ENCODE data around the gene DYRK3.
A peak's percentile ranks its signal among the peaks of the same experiment; 100 is the strongest.

Gene DYRK3

DNA sequence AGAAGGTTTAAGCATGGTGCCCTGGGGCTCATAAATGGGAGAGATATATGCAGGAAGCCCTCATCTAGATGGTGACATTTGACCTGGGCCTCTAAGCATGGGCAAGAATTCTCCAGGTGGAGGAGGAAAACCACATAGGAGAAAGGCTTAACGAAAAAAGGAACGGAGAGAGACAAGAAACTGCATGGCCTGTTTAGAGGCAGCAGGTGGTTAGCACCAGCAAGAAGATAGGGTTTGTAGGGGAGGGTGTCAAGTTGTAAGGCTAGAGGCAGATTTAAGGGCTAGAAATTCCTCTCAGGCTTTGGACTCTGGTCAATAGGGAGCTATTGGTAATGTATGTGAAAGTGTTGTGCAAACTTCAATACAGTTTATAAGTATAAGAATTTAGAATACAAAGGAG lies 41.2 kb downstream of the DYRK3 start:
- Histone ChIP-seq H3K36me3 (ENCODE audit: control insufficient read depth in 1 of 2, insufficient read depth in 2 of 2, low read length in 2 of 2) (no peaks in the 10 kb centered on the region), H3K4me1 (ENCODE audit: control insufficient read depth in 1 of 2, insufficient read depth in 2 of 2, low read length in 2 of 2) (peaks cover 31 to 32% of the 10 kb centered on the region in 2 donors), H3K27ac (ENCODE audit: low read length) (no peak overlapping the region), H3K27me3 (ENCODE audit: low read depth, low read length) (no peaks in the 10 kb centered on the region), H3K4me3 (ENCODE audit: low read depth in 1 of 2, low read length in 2 of 2) (no peak overlapping the region), H3K9me3 (ENCODE audit: control insufficient read depth in 1 of 2, low read length in 2 of 2) (no peaks in the 10 kb centered on the region)

DNA sequence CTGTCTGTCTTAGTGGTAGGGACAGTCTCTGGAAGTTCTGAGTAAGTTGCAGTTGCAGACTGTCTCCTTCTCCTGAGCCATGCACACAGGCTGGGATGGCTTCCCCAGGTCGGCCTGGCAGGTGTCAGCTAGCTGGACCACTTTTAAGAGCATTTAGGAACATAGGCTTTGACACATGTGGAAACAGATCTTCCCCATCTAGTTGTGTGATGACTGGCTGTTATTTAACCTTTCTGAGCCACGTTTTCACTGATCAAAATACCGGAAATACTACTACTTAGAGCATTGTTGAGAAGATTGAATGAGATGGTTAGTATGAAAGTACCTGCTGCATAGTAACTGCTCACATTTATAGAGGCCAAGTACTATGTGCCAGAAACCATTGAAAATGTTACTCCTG lies 43.2 kb downstream of the DYRK3 start:
- H3K27me3 ChIP-seq (ENCODE audit: low read depth, low read length): no peaks in the 10 kb centered on the region
- H3K36me3 ChIP-seq (ENCODE audit: control insufficient read depth in 1 of 2, insufficient read depth in 2 of 2, low read length in 2 of 2): no peaks in the 10 kb centered on the region
- no peak overlapping the region for H3K4me3 ChIP-seq (ENCODE audit: low read depth in 1 of 2, low read length in 2 of 2)
- H3K9me3 ChIP-seq (ENCODE audit: control insufficient read depth in 1 of 2, low read length in 2 of 2): no peaks in the 10 kb centered on the region
- H3K27ac ChIP-seq (ENCODE audit: low read length): no peak overlapping the region
- peaks cover 20% of the 10 kb centered on the region in 2 donors for H3K4me1 ChIP-seq (ENCODE audit: control insufficient read depth in 1 of 2, insufficient read depth in 2 of 2, low read length in 2 of 2)

DNA sequence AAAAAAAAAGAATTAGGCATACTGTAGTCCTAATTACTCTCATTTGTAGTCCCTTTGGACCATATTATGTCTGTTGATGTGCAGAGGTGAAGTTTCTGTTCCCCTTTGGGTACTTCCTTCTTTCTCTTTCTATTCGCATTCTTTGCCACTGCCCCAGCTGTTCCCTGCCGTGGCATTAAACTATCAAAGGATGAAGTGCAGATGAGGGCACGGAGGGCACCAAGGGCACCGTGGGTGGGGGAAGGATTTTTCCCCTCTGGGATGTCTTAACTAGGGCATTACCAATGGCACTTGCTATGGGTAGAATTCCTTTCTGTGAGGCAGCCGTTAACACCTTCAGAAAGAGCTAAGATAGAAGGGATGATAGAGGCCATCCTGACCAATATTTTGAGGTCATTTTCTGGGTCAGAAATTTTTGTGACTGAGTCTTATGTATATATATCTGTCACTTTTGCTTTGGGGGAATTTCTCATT lies 44.4 kb downstream of the DYRK3 start:
- no peaks in the 10 kb centered on the region for H3K36me3 ChIP-seq (ENCODE audit: control insufficient read depth in 1 of 2, insufficient read depth in 2 of 2, low read length in 2 of 2)
- H3K4me3 ChIP-seq (ENCODE audit: low read depth in 1 of 2, low read length in 2 of 2): no peak overlapping the region
- H3K27me3 ChIP-seq (ENCODE audit: low read depth, low read length): no peaks in the 10 kb centered on the region
- no peak overlapping the region for H3K27ac ChIP-seq (ENCODE audit: low read length)
- H3K9me3 ChIP-seq (ENCODE audit: control insufficient read depth in 1 of 2, low read length in 2 of 2): no peaks in the 10 kb centered on the region
- H3K4me1 ChIP-seq (ENCODE audit: control insufficient read depth in 1 of 2, insufficient read depth in 2 of 2, low read length in 2 of 2): peaks cover 7 to 8% of the 10 kb centered on the region in 2 donors

DNA sequence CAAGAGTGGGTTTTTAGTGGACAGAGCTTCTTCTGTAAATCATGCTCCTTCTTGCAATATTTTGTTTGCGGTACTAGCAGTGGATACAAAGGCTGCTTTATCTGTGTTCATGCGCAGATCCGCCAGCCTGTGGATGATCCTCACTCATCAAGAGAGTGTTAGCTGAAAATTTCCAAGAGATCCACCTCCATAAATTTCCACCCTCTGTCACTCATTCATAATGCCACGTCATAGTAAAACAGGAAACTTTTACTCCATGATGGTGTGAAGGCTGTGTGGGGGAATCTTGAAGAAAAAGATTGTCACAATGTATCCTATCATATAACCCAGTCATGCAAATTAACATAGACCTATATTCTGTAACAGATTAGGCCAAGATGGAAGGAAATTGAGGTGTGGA lies 44.9 kb downstream of the DYRK3 start:
- H3K4me1 ChIP-seq (ENCODE audit: control insufficient read depth in 1 of 2, insufficient read depth in 2 of 2, low read length in 2 of 2): peaks cover 2 to 3% of the 10 kb centered on the region in 2 donors
- H3K9me3 ChIP-seq (ENCODE audit: control insufficient read depth in 1 of 2, low read length in 2 of 2): no peaks in the 10 kb centered on the region
- H3K4me3 ChIP-seq (ENCODE audit: low read depth in 1 of 2, low read length in 2 of 2): no peak overlapping the region
- H3K36me3 ChIP-seq (ENCODE audit: control insufficient read depth in 1 of 2, insufficient read depth in 2 of 2, low read length in 2 of 2): no peaks in the 10 kb centered on the region
- no peak overlapping the region for H3K27ac ChIP-seq (ENCODE audit: low read length)
- no peaks in the 10 kb centered on the region for H3K27me3 ChIP-seq (ENCODE audit: low read depth, low read length)

DNA sequence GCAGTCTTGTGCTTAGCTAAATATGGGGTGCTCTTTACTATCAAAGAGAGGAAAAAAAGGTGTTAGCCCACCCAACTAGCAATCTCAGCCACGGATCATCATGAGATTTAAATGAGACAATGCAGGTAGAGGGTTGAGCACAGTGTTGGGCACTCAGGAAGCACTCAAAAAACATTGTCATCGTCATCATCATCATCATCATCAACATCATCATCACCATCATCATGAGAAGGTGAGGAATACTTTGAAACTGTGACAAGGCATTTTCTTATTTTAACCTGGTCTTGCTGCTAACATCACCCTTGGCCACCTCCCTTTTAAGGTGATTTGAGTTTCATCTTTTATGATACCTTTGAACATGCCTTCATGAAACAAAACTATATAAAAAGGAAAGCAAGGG lies 46.0 kb downstream of the DYRK3 start:
- Histone ChIP-seq H3K36me3 (ENCODE audit: control insufficient read depth in 1 of 2, insufficient read depth in 2 of 2, low read length in 2 of 2) (no peaks in the 10 kb centered on the region), H3K9me3 (ENCODE audit: control insufficient read depth in 1 of 2, low read length in 2 of 2) (no peaks in the 10 kb centered on the region), H3K4me1 (ENCODE audit: control insufficient read depth in 1 of 2, insufficient read depth in 2 of 2, low read length in 2 of 2) (peaks cover 0 to under 1% of the 10 kb centered on the region in 2 donors), H3K27me3 (ENCODE audit: low read depth, low read length) (no peaks in the 10 kb centered on the region), H3K27ac (ENCODE audit: low read length) (no peak overlapping the region), H3K4me3 (ENCODE audit: low read depth in 1 of 2, low read length in 2 of 2) (no peak overlapping the region)

DNA sequence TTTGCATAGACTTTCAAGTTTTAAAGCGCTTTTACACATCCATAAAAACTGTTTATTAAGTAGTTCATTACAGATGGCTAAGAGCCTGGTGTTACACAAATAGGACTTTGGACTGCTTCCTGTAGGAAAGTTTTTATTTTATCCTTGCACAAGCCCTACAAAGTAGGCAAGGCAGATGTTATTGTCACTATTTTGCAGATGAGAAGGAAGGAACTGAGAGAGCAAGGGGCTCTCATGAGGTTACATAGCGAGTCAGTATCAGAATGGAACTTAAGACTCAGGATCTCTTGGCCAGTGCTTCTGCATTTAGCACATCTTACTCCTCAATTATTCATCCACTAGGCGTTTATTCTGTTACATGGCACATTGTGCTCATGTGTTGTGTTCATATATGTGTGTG lies 46.8 kb downstream of the DYRK3 start:
- peaks cover 7 to 8% of the 10 kb centered on the region in 2 donors for H3K4me1 ChIP-seq (ENCODE audit: control insufficient read depth in 1 of 2, insufficient read depth in 2 of 2, low read length in 2 of 2)
- peak overlapping the region; percentile 25 for H3K27ac ChIP-seq (ENCODE audit: low read length)
- no peaks in the 10 kb centered on the region for H3K27me3 ChIP-seq (ENCODE audit: low read depth, low read length)
- no peak overlapping the region for H3K4me3 ChIP-seq (ENCODE audit: low read depth in 1 of 2, low read length in 2 of 2)
- no peaks in the 10 kb centered on the region for H3K9me3 ChIP-seq (ENCODE audit: control insufficient read depth in 1 of 2, low read length in 2 of 2)
- H3K36me3 ChIP-seq (ENCODE audit: control insufficient read depth in 1 of 2, insufficient read depth in 2 of 2, low read length in 2 of 2): no peaks in the 10 kb centered on the region

DNA sequence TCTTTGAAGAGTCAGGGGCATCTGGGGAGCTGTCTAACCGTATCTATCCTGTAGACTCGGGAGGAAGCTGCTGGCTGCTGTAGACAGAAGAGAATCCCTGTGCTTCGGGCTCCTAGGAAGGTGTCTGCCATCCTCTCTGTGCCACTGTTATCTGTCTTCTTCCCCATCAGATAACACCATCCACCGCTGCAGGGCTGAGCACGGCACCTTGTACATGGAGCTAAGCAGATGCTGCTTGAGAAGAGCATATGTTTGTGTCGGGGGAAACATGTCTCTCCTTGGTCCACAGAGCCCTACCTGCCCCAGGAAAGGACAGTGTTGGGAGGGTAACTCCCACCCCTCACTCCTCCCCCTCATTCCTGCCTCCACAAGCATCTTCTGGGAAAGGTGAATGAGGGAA lies 48.0 kb downstream of the DYRK3 start:
- H3K27me3 ChIP-seq (ENCODE audit: low read depth, low read length): no peaks in the 10 kb centered on the region
- H3K4me3 ChIP-seq (ENCODE audit: low read depth in 1 of 2, low read length in 2 of 2): no peak overlapping the region
- peaks cover 19 to 20% of the 10 kb centered on the region in 2 donors for H3K4me1 ChIP-seq (ENCODE audit: control insufficient read depth in 1 of 2, insufficient read depth in 2 of 2, low read length in 2 of 2)
- H3K9me3 ChIP-seq (ENCODE audit: control insufficient read depth in 1 of 2, low read length in 2 of 2): no peaks in the 10 kb centered on the region
- H3K27ac ChIP-seq (ENCODE audit: low read length): no peak overlapping the region
- H3K36me3 ChIP-seq (ENCODE audit: control insufficient read depth in 1 of 2, insufficient read depth in 2 of 2, low read length in 2 of 2): no peaks in the 10 kb centered on the region

DNA sequence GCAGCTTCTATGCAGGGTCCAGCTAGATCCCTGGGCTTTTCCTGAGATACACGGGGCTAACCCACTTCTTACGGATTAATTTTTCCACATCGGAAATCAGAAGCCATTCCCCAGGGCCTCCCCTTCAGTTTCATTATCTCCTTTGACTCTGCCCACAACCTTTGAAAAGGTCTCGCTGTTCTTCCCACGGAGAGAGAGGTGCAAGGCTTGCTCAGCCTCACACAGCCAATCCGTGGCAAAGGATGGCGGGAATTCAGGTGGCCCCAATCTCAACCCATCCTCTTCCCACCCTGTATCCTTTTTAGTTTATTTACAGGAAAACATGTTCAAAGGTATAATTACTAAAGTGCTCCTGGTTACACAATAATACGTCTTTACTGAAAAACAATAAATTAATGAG lies 48.7 kb downstream of the DYRK3 start:
- H3K4me1 ChIP-seq (ENCODE audit: control insufficient read depth in 1 of 2, insufficient read depth in 2 of 2, low read length in 2 of 2): peaks cover 20 to 26% of the 10 kb centered on the region in 2 donors
- no peaks in the 10 kb centered on the region for H3K36me3 ChIP-seq (ENCODE audit: control insufficient read depth in 1 of 2, insufficient read depth in 2 of 2, low read length in 2 of 2)
- H3K9me3 ChIP-seq (ENCODE audit: control insufficient read depth in 1 of 2, low read length in 2 of 2): no peaks in the 10 kb centered on the region
- peak overlapping the region; percentile 52 for H3K27ac ChIP-seq (ENCODE audit: low read length)
- H3K4me3 ChIP-seq (ENCODE audit: low read depth in 1 of 2, low read length in 2 of 2): peak overlapping the region; percentile 57 to 69
- H3K27me3 ChIP-seq (ENCODE audit: low read depth, low read length): no peaks in the 10 kb centered on the region

DNA sequence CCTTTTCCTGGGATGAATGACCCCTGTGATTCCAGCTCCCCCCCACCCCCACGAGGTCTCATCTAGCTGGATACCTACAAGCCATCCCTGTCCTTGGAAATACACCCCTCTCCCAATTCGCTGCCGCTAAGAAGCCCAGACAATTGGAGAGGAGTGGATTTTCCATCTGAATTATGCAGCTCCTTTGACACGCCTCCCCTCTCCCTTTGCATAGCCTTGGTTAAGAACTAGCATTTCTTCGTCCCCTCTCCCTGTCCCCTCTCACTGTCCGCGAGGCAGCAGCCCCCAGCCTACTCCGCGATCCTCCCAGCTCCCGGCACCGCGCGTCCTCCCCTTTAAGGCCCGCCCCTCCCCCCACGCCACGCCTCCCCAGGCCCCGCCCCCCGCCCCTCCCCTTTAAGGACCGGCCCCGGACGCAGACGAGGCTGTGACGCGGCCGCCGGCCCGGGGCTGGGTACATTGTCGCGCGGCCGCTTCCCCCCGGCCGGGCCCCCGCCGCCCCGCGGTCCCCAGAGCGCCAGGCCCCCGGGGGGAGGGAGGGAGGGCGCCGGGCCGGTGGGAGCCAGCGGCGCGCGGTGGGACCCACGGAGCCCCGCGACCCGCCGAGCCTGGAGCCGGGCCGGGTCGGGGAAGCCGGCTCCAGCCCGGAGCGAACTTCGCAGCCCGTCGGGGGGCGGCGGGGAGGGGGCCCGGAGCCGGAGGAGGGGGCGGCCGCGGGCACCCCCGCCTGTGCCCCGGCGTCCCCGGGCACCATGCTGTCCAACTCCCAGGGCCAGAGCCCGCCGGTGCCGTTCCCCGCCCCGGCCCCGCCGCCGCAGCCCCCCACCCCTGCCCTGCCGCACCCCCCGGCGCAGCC lies 49.4 kb downstream of the DYRK3 start, which contains the start of gene MAPKAPK2:
MAPKAPK2 (plus strand) TSS at position 428 of the 856 bp plus-strand sequence; CDS start at position 753, 325 bp downstream.
- Histone ChIP-seq H3K27ac (ENCODE audit: low read length) (peak within 1 kb of the TSS; percentile 99), H3K4me3 (ENCODE audit: low read depth in 1 of 2, low read length in 2 of 2) (peak within 1 kb of the TSS; percentile 82 to 83), H3K9me3 (ENCODE audit: control insufficient read depth in 1 of 2, low read length in 2 of 2) (no peaks in the 10 kb centered on the region), H3K36me3 (ENCODE audit: control insufficient read depth in 1 of 2, insufficient read depth in 2 of 2, low read length in 2 of 2) (no peaks in the 10 kb centered on the region), H3K4me1 (ENCODE audit: control insufficient read depth in 1 of 2, insufficient read depth in 2 of 2, low read length in 2 of 2) (peaks cover 20 to 33% of the 10 kb centered on the region in 2 donors), H3K27me3 (ENCODE audit: low read depth, low read length) (no peaks in the 10 kb centered on the region)

DNA sequence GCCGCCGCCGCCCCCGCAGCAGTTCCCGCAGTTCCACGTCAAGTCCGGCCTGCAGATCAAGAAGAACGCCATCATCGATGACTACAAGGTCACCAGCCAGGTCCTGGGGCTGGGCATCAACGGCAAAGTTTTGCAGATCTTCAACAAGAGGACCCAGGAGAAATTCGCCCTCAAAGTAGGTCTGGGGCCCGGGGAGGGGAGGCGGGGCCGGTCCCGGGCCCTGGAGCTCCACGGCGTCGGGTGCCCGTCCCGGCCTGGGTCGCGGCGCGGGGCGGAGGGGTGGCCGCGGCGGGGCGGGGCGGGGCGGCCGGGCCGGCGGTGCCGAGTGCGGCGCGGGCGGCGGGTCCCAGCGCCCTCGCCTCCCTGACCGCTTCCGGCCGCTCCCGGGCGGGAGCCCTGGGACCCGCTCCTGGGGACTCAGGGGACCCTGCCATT lies 50.0 kb downstream of the DYRK3 start:
- Histone ChIP-seq H3K4me3 (ENCODE audit: low read depth in 1 of 2, low read length in 2 of 2) (peak overlapping the region; percentile 82 to 83), H3K27me3 (ENCODE audit: low read depth, low read length) (no peaks in the 10 kb centered on the region), H3K4me1 (ENCODE audit: control insufficient read depth in 1 of 2, insufficient read depth in 2 of 2, low read length in 2 of 2) (peaks cover 23 to 40% of the 10 kb centered on the region in 2 donors), H3K27ac (ENCODE audit: low read length) (peak overlapping the region; percentile 99), H3K9me3 (ENCODE audit: control insufficient read depth in 1 of 2, low read length in 2 of 2) (no peaks in the 10 kb centered on the region), H3K36me3 (ENCODE audit: control insufficient read depth in 1 of 2, insufficient read depth in 2 of 2, low read length in 2 of 2) (no peaks in the 10 kb centered on the region)

DNA sequence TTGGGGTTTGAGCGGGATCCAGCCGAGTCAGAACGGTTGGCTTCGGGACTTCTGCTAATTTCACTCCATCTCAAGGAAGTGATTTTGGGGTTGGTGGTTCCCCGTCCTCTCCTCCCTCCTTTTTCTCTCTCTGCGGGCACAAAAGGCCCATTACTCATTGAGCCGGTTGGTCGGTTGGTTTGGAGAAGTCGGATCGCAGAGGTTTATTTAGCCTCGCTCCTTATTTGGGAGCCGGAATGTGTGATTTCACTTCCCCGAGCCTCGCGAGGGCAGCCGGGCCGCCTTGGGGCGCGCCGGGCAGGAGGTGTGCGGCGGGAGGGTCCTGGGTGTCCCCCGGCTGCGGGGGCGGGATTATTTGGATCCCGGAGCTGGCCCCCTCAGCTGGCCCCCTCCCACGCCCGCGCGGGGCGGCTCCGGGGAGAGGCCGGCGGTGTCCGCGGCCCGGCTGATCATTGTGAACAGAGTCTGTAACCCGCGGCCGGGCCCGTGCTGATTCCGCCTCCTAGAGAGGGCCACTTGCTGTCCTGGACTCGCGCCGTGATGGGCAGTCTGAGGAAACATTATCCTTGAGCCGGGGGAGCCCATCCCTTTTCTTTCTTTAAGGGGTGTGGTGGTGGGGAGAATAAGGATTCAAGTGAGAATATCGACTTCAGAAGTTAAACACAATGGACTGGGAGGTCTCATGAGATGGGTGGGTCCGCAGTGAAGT lies 50.6 kb downstream of the DYRK3 start:
- peak overlapping the region; percentile 99 for H3K27ac ChIP-seq (ENCODE audit: low read length)
- peak overlapping the region; percentile 82 to 83 for H3K4me3 ChIP-seq (ENCODE audit: low read depth in 1 of 2, low read length in 2 of 2)
- H3K36me3 ChIP-seq (ENCODE audit: control insufficient read depth in 1 of 2, insufficient read depth in 2 of 2, low read length in 2 of 2): no peaks in the 10 kb centered on the region
- H3K4me1 ChIP-seq (ENCODE audit: control insufficient read depth in 1 of 2, insufficient read depth in 2 of 2, low read length in 2 of 2): peaks cover 27 to 45% of the 10 kb centered on the region in 2 donors
- H3K27me3 ChIP-seq (ENCODE audit: low read depth, low read length): no peaks in the 10 kb centered on the region
- H3K9me3 ChIP-seq (ENCODE audit: control insufficient read depth in 1 of 2, low read length in 2 of 2): no peaks in the 10 kb centered on the region

All from muscle layer of duodenum (tissue), 2 donors.